Measurements from ENCODE around the gene RILPL2. TPM values are rescaled to one million over a fixed set of nuclear protein-coding genes. Genes with fewer than 3 reads are reported as not detected.

Gene RILPL2
- total RNA-seq, 1 experiment from 2014 or later: 1.1 TPM

DNA sequence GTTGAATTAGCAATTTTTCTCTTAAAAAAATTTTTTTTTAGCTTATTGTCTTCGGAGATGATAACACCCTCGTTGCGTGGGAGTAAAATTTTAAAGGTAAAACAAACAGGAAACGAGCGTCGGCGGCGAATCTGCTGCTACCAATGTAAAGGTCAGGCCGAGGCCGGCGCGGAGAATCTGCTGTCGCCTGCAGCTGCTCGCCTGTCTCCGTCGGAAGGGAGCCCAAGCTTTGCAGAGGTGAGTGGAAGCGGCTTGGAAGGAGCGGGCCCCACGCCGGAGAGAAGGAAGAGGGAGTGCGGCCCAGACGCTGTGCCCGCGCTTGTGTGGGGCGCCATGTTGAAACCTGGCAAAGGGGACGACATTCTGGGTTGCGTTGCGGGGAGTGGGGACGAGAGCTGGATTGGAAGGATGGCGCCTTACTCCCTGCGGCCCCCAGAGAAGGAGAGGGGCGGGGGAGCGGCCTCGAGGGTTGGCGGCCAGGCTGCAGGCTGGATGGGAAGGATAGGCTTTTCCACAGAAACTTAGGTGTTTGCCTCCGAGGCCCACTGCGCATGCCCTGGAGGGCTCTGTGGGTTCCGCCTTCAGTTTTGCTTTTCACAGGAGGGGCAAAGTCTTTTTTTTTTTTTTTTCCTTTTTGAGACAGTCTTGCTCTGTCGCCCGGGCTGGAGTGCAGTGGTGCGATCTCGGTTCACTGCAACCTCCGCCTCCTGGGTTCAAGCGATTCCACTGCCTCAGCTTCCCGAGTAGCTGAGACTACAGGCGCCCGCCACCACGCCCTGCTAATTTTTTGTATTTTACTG lies 21.7 kb upstream of the RILPL2 start, which contains the start of gene SNRNP35 (continued):
- TF ChIP-seq, protein P1, sequence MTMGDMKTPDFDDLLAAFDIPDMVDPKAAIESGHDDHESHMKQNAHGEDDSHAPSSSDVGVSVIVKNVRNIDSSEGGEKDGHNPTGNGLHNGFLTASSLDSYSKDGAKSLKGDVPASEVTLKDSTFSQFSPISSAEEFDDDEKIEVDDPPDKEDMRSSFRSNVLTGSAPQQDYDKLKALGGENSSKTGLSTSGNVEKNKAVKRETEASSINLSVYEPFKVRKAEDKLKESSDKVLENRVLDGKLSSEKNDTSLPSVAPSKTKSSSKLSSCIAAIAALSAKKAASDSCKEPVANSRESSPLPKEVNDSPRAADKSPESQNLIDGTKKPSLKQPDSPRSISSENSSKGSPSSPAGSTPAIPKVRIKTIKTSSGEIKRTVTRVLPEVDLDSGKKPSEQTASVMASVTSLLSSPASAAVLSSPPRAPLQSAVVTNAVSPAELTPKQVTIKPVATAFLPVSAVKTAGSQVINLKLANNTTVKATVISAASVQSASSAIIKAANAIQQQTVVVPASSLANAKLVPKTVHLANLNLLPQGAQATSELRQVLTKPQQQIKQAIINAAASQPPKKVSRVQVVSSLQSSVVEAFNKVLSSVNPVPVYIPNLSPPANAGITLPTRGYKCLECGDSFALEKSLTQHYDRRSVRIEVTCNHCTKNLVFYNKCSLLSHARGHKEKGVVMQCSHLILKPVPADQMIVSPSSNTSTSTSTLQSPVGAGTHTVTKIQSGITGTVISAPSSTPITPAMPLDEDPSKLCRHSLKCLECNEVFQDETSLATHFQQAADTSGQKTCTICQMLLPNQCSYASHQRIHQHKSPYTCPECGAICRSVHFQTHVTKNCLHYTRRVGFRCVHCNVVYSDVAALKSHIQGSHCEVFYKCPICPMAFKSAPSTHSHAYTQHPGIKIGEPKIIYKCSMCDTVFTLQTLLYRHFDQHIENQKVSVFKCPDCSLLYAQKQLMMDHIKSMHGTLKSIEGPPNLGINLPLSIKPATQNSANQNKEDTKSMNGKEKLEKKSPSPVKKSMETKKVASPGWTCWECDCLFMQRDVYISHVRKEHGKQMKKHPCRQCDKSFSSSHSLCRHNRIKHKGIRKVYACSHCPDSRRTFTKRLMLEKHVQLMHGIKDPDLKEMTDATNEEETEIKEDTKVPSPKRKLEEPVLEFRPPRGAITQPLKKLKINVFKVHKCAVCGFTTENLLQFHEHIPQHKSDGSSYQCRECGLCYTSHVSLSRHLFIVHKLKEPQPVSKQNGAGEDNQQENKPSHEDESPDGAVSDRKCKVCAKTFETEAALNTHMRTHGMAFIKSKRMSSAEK (CRISPR knock-in tag; IDR thresholded peaks at IDR 0.05; ENCODE audit: borderline replicate concordance): 0 out of 2 replicates have a peak, but pooled peaks have one; percentile 34
- TF ChIP-seq NFE2L1 (CRISPR knock-in tag; IDR thresholded peaks at IDR 0.05) (no peak), ZNF423 (CRISPR knock-in tag; IDR thresholded peaks at IDR 0.05) (no peak), SOX15 (CRISPR knock-in tag; IDR thresholded peaks at IDR 0.05) (no peak), SMAD4 (CRISPR knock-in tag; IDR thresholded peaks at IDR 0.05) (no peak), MXD4 (CRISPR knock-in tag; IDR thresholded peaks at IDR 0.05; ENCODE audit: borderline replicate concordance) (no peak), ZNF396 (CRISPR knock-in tag; IDR thresholded peaks at IDR 0.05; ENCODE audit: borderline replicate concordance) (no peak), NR3C1 (CRISPR knock-in tag; conservative IDR thresholded peaks at IDR 0.05; ENCODE audit: low read depth) (no peak), KAT7 (CRISPR knock-in tag; IDR thresholded peaks at IDR 0.05; ENCODE audit: borderline replicate concordance) (no peak), ZNF219 (CRISPR knock-in tag; IDR thresholded peaks at IDR 0.05; ENCODE audit: borderline replicate concordance) (no peak), TEAD1 (CRISPR knock-in tag; IDR thresholded peaks at IDR 0.05) (no peak; the same call in 1 of the 2 replicates), HMGA2 (CRISPR knock-in tag; IDR thresholded peaks at IDR 0.05) (no peak; the same call in 1 of the 2 replicates), EMX1 (CRISPR knock-in tag; IDR thresholded peaks at IDR 0.05) (no peak), ZBTB21 (CRISPR knock-in tag; IDR thresholded peaks at IDR 0.05; ENCODE audit: borderline replicate concordance) (no peak), FOXJ3 (CRISPR knock-in tag; IDR thresholded peaks at IDR 0.05; ENCODE audit: borderline replicate concordance) (no peak)
- TF ChIP-seq, protein P2, sequence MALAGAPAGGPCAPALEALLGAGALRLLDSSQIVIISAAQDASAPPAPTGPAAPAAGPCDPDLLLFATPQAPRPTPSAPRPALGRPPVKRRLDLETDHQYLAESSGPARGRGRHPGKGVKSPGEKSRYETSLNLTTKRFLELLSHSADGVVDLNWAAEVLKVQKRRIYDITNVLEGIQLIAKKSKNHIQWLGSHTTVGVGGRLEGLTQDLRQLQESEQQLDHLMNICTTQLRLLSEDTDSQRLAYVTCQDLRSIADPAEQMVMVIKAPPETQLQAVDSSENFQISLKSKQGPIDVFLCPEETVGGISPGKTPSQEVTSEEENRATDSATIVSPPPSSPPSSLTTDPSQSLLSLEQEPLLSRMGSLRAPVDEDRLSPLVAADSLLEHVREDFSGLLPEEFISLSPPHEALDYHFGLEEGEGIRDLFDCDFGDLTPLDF (CRISPR knock-in tag; IDR thresholded peaks at IDR 0.05): no peak
- TF ChIP-seq, protein P3, sequence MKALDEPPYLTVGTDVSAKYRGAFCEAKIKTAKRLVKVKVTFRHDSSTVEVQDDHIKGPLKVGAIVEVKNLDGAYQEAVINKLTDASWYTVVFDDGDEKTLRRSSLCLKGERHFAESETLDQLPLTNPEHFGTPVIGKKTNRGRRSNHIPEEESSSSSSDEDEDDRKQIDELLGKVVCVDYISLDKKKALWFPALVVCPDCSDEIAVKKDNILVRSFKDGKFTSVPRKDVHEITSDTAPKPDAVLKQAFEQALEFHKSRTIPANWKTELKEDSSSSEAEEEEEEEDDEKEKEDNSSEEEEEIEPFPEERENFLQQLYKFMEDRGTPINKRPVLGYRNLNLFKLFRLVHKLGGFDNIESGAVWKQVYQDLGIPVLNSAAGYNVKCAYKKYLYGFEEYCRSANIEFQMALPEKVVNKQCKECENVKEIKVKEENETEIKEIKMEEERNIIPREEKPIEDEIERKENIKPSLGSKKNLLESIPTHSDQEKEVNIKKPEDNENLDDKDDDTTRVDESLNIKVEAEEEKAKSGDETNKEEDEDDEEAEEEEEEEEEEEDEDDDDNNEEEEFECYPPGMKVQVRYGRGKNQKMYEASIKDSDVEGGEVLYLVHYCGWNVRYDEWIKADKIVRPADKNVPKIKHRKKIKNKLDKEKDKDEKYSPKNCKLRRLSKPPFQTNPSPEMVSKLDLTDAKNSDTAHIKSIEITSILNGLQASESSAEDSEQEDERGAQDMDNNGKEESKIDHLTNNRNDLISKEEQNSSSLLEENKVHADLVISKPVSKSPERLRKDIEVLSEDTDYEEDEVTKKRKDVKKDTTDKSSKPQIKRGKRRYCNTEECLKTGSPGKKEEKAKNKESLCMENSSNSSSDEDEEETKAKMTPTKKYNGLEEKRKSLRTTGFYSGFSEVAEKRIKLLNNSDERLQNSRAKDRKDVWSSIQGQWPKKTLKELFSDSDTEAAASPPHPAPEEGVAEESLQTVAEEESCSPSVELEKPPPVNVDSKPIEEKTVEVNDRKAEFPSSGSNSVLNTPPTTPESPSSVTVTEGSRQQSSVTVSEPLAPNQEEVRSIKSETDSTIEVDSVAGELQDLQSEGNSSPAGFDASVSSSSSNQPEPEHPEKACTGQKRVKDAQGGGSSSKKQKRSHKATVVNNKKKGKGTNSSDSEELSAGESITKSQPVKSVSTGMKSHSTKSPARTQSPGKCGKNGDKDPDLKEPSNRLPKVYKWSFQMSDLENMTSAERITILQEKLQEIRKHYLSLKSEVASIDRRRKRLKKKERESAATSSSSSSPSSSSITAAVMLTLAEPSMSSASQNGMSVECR (CRISPR knock-in tag; IDR thresholded peaks at IDR 0.05; ENCODE audit: borderline replicate concordance): peak; percentile 40; the same call in 1 of the 2 replicates
- TF ChIP-seq, protein P4, sequence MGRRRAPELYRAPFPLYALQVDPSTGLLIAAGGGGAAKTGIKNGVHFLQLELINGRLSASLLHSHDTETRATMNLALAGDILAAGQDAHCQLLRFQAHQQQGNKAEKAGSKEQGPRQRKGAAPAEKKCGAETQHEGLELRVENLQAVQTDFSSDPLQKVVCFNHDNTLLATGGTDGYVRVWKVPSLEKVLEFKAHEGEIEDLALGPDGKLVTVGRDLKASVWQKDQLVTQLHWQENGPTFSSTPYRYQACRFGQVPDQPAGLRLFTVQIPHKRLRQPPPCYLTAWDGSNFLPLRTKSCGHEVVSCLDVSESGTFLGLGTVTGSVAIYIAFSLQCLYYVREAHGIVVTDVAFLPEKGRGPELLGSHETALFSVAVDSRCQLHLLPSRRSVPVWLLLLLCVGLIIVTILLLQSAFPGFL (CRISPR knock-in tag; IDR thresholded peaks at IDR 0.05; ENCODE audit: borderline replicate concordance): no peak
- TF ChIP-seq, protein P5, sequence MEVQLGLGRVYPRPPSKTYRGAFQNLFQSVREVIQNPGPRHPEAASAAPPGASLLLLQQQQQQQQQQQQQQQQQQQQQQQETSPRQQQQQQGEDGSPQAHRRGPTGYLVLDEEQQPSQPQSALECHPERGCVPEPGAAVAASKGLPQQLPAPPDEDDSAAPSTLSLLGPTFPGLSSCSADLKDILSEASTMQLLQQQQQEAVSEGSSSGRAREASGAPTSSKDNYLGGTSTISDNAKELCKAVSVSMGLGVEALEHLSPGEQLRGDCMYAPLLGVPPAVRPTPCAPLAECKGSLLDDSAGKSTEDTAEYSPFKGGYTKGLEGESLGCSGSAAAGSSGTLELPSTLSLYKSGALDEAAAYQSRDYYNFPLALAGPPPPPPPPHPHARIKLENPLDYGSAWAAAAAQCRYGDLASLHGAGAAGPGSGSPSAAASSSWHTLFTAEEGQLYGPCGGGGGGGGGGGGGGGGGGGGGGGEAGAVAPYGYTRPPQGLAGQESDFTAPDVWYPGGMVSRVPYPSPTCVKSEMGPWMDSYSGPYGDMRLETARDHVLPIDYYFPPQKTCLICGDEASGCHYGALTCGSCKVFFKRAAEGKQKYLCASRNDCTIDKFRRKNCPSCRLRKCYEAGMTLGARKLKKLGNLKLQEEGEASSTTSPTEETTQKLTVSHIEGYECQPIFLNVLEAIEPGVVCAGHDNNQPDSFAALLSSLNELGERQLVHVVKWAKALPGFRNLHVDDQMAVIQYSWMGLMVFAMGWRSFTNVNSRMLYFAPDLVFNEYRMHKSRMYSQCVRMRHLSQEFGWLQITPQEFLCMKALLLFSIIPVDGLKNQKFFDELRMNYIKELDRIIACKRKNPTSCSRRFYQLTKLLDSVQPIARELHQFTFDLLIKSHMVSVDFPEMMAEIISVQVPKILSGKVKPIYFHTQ (CRISPR knock-in tag; IDR thresholded peaks at IDR 0.05): no peak
- TF ChIP-seq, protein P6, sequence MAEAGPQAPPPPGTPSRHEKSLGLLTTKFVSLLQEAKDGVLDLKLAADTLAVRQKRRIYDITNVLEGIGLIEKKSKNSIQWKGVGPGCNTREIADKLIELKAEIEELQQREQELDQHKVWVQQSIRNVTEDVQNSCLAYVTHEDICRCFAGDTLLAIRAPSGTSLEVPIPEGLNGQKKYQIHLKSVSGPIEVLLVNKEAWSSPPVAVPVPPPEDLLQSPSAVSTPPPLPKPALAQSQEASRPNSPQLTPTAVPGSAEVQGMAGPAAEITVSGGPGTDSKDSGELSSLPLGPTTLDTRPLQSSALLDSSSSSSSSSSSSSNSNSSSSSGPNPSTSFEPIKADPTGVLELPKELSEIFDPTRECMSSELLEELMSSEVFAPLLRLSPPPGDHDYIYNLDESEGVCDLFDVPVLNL (CRISPR knock-in tag; IDR thresholded peaks at IDR 0.05; ENCODE audit: borderline replicate concordance, low read depth): no peak
- TF ChIP-seq, protein P7, sequence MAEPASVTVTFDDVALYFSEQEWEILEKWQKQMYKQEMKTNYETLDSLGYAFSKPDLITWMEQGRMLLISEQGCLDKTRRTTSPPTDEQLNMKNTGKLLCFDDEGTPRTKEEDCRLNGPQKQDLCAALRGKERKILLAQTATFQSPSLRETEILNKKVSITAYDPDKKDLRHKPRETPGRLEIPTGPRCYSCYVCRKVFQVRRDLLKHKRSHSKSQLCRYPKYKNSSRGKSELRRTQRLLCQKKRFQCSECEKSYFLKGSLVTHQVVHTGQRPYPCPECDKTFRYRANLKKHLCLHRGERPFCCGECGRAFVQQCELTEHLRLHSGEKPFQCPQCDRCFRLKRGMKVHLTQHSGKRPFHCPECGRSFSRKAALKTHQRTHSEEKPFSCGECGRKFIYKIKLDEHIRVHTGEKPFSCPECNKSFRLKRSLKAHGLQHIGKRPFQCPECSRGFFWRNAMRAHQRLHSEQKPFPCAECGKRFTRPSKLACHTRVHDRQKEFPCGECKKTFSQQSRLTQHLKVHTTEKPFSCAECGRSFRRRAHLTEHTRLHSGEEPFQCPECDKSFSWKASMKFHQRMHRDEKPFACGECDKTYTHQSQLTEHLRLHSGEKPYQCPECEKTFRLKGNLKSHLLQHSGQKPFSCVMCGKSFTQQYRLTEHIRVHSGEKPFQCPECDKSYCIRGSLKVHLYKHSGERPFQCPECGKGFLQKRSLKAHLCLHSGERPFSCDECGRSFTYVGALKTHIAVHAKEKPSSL (CRISPR knock-in tag; conservative IDR thresholded peaks at IDR 0.05): no peak
